OCI-LY7 (cell line): ENCODE results near the gene SPTB.

Experiments
- CTCF ChIP-seq: fragments of 200-600 bp; sonication (generic); conservative IDR thresholded peaks from 2 replicates; pipeline ENCODE4 v1.5.1; 2014; ENCODE audit warnings: mild to moderate bottlenecking, antibody characterized with exemption, low read length, moderate library complexity, mixed read lengths
- EZH2phosphoT487 ChIP-seq: fragments of 200-600 bp; sonication (generic); IDR thresholded peaks from 2 replicates; pipeline ENCODE4 v1.6.1; 2018; ENCODE audit warnings: low read depth, borderline replicate concordance, mild to moderate bottlenecking, mixed run types, antibody characterized with exemption, low read length, moderate library complexity, mixed read lengths

GRCh38 chr14:64722842-64723447, 156.8 kb downstream of the SPTB start:
- no peak for TF ChIP-seq CTCF
- no peak for TF ChIP-seq EZH2phosphoT487
